NCI-H1092 (cell line): ENCODE results near the gene STAT6.
A peak's percentile ranks its signal among the peaks of the same experiment; 100 is the strongest.
"Not testable (repeated sequence)": the region's sequence is repeated elsewhere in the genome, so short reads cannot be mapped to it uniquely, and the experiment has no call there.

Experiments used
- DNase-seq: peaks from one replicate; lab custom pipeline; 2025; lab: John Stamatoyannopoulos, UW

STAT6 gene

GRCh38 chr12:57087010-57087690 is 24.0 kb downstream of the STAT6 start:
- DNase-seq: no peak

GRCh38 chr12:57086493-57087009 is 24.6 kb downstream of the STAT6 start:
- DNase-seq: no peak

GRCh38 chr12:57085999-57086492 is 25.1 kb downstream of the STAT6 start:
- DNase-seq: no peak

DNA sequence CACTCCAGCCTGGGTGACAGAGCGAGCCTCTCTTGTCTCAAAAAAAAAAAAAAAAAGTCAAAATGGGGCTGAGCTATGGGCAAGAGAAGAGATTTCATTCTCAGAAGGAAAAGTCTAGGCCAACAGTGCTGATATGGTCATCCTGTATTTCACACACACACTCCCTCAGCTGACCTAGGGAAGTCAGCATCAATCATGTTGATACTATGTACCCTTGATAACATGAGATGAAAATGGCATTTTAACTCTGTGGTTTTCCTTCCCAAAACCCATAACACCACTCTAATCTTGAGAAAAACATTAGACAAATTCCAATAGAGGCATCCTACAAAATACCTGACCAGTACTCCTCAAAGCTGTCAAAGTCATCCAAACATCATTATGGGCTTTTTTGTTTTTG is 30.3 kb downstream of the STAT6 start:
- no peak for DNase-seq

- no peak for DNase-seq
These were observed 31.3 kb downstream of the STAT6 start for GRCh38 chr12:57079821-57080220.

DNA sequence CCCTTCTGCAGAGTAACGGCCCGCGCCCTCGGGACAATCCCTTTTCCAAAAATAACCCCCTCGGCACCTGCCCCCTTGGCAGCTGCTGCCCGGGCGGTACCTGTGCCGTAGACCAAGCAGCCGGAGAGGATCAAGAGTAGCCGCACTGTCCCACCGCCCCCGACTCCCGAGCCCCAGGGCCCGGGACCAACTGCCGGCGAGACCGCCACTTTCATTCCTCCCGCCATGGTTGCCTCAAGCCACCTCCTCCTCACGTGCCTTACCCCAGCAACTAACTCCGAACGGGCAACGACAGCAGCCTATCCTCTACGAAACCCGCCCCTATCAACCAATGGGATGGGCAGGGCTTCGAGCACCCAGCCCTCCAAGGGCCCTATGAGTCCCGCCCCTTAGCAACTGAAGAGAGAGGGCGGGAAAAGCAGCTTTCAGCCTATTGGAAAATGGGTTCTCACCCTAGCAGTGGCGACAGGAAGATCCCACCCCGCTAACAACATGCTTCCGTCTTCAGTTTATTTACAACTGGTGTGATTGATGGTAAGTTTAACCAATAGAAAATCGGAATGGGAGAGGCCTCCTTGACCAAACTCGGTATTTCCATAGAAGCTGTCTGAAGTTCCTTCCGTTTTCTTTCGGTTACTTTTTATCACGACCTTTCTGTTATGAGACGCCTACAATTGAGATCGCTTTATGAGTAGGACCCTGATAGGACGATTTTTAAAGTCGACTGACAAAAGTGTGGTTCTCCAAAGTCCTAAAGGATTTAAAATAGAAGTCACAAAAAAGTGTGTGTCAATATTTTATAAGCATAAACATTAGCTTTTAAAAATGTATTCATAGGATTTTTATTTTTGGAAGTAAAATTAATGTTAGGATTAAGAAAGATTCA is 32.4 kb downstream of the STAT6 start, which contains the start of gene NEMP1:
NEMP1 (minus strand) TSS at position 273 of the 886 bp plus-strand sequence; CDS start at position 227, 46 bp downstream.
- DNase-seq: peak; percentile 99

- not testable (repeated sequence) for DNase-seq
These were observed 37.4 kb downstream of the STAT6 start for GRCh38 chr12:57073566-57074450.

DNA sequence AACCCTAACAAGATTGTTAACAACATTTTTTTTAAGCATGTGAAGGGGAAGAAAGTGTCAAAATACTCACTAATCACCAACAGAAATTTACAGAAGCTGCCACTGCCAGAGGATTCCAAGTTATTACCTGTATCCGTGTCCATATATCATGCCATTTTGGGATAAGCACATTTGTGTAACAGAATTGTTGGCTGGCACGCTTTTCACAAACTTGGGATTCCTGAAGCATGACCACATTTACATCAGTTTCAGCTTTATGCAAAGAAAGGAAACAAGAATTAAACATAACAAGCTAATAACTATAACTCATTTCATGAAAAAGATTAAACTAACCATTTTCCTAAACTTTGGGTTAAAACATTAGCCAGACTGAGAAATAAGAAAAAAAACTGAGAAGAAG is 38.5 kb downstream of the STAT6 start:
- no peak for DNase-seq

GRCh38 chr12:57069523-57069922 is 41.6 kb downstream of the STAT6 start:
- DNase-seq: no peak

GRCh38 chr12:57066245-57066644 is 44.9 kb downstream of the STAT6 start:
- DNase-seq: no peak

- DNase-seq: no peak
These were observed 47.0 kb downstream of the STAT6 start for GRCh38 chr12:57063991-57064685.

- DNase-seq: no peak
These were observed 52.7 kb downstream of the STAT6 start for GRCh38 chr12:57058454-57058853.

GRCh38 chr12:57057067-57057751 is 54.0 kb downstream of the STAT6 start:
- DNase-seq: no peak

DNA sequence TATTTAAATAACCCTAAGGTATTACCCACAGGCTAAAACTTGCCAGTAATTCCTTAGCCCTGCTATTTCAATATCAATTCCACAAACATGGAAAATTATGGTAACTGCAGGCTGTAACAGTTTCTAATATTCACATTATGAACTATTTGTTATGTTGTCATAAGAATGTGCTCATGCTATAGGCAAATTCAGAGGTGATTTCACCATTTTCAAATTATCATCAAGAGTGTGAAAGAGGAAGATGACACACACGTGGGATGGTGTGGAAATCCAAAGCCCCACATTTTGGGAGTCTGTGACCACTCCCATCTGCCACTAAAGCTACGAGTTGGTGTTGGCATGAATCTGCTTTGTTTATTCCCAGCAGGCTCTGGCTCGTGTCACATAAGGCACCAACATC is 55.3 kb downstream of the STAT6 start:
- no peak for DNase-seq

- DNase-seq: not testable (repeated sequence)
These were observed 57.3 kb downstream of the STAT6 start for GRCh38 chr12:57053901-57054300.

DNA sequence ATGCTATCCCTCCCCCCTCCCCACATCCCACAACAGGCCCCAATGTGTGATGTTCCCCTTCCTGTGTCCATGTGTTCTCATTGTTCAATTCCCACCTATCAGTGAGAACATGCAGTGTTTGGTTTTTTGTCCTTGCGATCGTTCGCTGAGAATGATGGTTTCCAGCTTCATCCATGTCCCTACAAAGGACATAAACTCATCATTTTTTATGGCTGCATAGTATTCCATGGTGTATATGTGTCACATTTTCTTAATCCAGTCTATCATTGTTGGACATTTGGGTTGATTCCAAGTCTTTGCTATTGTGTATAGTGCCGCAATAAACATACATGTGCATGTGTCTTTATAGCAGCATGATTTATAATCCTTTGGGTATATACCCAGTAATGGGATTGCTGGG is 58.0 kb downstream of the STAT6 start:
- DNase-seq: not testable (repeated sequence)

DNA sequence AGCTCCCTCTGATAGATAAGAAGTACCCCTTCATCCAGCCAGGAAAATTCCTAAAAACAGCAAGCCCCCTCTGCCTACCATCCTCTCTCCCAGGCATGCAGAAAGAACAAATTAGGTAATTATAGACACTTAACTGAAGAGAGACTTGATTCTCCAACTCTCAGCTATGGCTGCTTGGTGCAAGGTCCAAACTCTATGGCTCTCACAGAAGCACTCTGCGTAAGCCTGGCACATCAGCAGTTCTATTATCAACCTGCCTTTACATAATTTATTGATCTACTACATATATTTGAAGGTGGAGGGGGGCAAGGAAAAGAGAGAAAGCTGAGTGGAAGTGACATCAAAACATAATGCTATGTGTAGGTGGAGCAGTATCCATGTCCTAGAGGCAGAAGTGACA is 60.2 kb downstream of the STAT6 start:
- DNase-seq: no peak

DNA sequence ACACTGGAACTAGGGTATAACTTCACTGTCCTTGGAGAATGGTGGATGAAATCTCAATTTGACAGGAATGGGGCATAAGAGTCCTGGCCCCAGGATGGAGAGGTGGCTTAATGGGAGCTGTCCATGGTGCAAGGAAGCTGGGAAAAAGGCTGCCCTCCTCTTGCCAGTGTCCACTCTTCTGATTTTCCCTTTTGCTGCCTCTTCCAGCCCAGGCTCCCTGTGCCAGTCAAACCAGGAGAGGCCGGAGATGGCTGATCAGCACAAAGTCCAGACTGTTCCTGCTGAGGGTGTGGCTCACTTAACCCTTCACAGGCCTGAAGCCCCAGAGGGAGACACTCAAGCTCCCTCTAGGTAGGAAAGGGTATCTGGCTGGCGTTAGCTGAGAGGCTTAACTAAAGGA is 61.3 kb downstream of the STAT6 start, which contains the start of gene MYO1A:
MYO1A (minus strand) TSS at position 240 of the 400 bp plus-strand sequence. CDS start 1,806 bp downstream, outside the sequence.
- no peak for DNase-seq

GRCh38 chr12:57049119-57049446 is 62.1 kb downstream of the STAT6 start:
- no peak for DNase-seq

DNA sequence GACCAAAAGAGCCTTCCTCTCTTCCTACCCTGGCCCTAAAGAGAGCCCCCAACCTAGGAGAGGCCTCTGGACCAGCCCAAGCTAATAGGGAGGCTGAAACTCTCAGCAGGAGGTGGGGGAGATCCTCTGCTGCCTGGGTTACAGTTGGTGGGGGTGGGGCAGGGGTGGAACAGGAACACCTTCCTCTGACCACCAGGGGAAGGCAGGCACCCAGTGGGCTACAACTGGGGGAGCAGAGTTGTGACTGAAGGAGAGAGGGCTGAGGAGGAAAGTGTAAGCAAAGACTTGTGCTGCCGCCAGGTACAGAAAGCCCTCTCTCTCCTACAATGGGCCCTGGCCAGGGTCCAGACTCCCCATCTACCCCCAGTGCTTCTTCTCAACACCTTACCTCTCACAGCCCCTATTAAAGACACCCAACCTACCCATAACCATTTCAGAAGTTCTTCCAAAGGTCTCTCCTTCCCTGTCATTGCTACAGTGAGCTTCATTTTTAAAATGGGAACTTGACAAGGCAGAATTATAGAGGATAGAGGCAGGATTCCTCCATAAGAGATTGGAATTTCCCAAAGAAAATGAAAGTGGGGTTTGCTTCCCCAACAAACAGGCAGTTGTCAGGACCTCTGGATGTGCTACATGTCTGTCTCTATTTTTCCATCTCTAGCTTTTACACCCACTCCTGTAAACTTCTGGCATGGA is 62.6 kb downstream of the STAT6 start:
- no peak for DNase-seq
